ENCODE data around the gene CAPN5.

Gene CAPN5

DNA sequence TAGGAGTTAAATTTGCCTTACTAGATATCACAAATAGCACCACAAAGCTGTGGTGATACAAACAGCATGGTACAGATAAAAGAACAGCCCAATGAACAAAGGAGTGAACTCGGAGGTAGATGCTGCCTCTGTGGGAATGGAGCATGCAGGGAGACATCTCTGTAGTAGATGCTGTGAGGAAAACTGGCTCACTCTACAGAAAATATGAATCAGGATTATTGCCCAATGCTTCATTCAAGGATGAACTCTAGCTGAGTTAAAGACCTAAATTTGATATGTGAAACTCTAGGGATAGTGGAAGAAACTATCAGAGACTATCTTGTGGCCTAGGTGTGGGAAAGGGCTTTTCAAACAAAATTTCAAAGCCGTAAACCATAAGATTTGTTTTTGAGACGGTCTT lies 15.3 kb upstream of the CAPN5 start:
- TF ChIP-seq ZFX (IDR thresholded peaks at IDR 0.05) = no peak
- no peak for TF ChIP-seq CTCF (conservative IDR thresholded peaks at IDR 0.05)
- no peak overlapping the region for H3K27ac ChIP-seq

DNA sequence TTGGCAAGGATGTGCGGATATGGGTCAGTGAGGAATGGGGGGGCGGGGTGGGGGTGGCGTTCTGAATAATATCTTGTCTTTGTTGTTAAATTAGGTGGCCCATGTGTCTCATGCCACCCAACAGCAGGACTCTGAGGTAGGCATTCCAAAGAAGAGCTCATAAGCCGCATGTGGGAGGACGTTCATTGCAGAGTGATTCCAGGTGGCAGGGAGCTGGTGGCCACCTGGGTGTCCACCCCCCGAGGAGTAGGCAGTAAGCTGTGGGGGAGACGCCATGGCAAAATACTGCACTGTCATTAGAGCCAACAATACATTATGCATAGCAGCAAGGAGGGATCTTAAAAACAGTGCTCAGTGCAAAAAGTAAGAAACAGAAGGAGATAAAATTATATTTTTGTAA lies 14.3 kb upstream of the CAPN5 start:
- no peak for TF ChIP-seq ZFX (IDR thresholded peaks at IDR 0.05)
- TF ChIP-seq CTCF (conservative IDR thresholded peaks at IDR 0.05) = no peak
- no peak overlapping the region for H3K27ac ChIP-seq

DNA sequence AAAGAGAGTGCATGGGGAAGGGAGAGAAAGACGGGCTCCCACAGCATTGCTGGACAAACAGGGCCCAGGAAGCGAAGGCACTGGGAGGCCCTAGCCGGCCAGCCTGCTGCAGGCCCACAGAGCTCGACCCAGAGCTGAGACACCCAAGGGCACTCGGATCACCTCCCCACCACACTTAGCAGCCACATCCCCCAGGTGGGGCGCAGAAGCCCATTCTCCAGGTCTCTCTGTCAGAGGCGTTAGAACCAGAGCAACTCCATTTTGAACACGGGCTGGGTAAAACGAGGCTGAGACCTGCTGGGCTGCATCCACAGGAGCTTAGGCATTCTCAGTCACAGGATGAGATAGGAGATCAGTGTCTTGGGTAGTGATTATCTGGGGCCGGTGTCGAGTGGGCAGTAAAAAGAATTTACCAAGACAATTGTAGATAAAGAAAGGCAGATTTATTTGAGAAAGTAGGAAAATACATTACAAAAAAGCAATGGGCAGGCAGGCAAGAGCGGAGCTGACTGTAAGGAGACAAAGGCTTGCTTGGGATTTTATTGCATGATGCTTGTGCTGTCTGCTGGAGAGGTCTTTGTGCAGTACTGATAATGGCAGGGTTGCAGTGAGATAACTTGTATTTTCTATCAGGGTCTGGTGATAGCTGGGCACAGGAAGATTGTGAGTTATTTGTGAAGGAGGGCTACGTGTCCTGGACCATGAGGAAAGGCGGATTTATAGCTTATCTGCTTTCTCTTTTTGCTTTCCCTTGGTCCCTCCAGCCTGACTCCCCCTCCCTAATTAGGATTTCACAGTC lies 13.4 kb upstream of the CAPN5 start:
- TF ChIP-seq CTCF (conservative IDR thresholded peaks at IDR 0.05) (no peak), ZFX (IDR thresholded peaks at IDR 0.05) (no peak)
- no peak overlapping the region for H3K27ac ChIP-seq

GRCh38 chr11:77054084-77054483 lies 12.7 kb upstream of the CAPN5 start:
- no peak overlapping the region for H3K27ac ChIP-seq
- no peak for TF ChIP-seq CTCF (conservative IDR thresholded peaks at IDR 0.05)
- no peak for TF ChIP-seq ZFX (IDR thresholded peaks at IDR 0.05)

DNA sequence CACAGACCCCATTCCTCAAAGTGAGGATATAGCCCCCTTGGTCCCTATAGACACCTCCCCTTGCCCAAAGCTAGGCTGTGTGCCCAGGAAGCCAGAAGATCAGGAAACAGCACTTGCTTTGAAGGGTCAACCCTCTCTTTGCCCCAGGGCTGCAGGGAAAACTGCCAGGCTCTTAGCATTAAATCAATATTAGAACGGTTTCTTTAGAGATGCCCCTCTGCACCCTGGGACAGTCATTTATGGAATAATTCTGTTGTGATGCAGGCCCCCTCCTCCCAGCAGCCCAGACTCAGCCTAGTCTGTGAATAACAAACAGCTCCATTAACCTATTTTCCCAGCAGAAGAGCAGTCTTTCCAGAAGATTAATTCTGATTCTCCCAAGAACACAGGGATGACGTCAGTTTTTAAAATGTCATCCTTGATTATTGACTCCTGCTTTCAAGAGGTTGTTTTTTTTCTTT lies 11.6 kb upstream of the CAPN5 start:
- TF ChIP-seq CTCF (conservative IDR thresholded peaks at IDR 0.05) (no peak), ZFX (IDR thresholded peaks at IDR 0.05) (no peak)
- no peak overlapping the region for H3K27ac ChIP-seq

GRCh38 chr11:77055913-77056312 lies 10.9 kb upstream of the CAPN5 start:
- TF ChIP-seq CTCF (conservative IDR thresholded peaks at IDR 0.05) = no peak
- no peak for TF ChIP-seq ZFX (IDR thresholded peaks at IDR 0.05)
- no peak overlapping the region for H3K27ac ChIP-seq

GRCh38 chr11:77056814-77057402 lies 9.9 kb upstream of the CAPN5 start:
- no peak overlapping the region for H3K27ac ChIP-seq
- TF ChIP-seq CTCF (conservative IDR thresholded peaks at IDR 0.05) = no peak
- no peak for TF ChIP-seq ZFX (IDR thresholded peaks at IDR 0.05)
